ENCODE measurements around the gene MRPL48.

DNA sequence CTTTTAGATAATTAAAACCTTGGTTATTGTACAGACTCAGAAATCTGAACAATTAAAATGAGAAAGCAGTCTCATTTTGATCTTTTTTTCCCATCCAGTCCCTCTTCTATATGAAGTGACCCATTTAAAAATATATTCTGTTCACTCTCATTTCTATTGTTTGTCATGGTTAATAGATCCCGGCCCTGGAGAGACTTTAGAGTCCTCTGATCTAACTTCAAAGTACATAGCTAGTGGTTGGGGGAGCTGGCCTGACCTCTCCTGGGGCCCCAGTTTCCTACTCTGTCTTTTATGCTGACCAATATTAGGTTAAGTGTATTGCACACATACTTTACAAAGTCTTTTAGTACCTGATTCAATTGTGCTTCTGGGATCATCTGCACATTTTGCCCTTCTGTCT is 13.5 kb downstream of the MRPL48 start:
- TF ChIP-seq, protein P1, sequence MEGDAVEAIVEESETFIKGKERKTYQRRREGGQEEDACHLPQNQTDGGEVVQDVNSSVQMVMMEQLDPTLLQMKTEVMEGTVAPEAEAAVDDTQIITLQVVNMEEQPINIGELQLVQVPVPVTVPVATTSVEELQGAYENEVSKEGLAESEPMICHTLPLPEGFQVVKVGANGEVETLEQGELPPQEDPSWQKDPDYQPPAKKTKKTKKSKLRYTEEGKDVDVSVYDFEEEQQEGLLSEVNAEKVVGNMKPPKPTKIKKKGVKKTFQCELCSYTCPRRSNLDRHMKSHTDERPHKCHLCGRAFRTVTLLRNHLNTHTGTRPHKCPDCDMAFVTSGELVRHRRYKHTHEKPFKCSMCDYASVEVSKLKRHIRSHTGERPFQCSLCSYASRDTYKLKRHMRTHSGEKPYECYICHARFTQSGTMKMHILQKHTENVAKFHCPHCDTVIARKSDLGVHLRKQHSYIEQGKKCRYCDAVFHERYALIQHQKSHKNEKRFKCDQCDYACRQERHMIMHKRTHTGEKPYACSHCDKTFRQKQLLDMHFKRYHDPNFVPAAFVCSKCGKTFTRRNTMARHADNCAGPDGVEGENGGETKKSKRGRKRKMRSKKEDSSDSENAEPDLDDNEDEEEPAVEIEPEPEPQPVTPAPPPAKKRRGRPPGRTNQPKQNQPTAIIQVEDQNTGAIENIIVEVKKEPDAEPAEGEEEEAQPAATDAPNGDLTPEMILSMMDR (IDR thresholded peaks at IDR 0.05) = no peak
- no peak for TF ChIP-seq POLR2A (IDR thresholded peaks at IDR 0.05)

All from body of pancreas (tissue), 4 donors.